Esophagus (tissue), 2 donors: ENCODE measurements around the gene LRRC10B. TPM values are rescaled to one million over a fixed set of nuclear protein-coding genes. Genes with fewer than 3 reads are reported as not detected.
"Not testable (repeated sequence)": the region's sequence is repeated elsewhere in the genome, so short reads cannot be mapped to it uniquely, and the experiment has no call there.

Experiments
- H3K27ac ChIP-seq, 2 donors: one replicate each; pipeline ENCODE4 v1.5.1; 2013; ENCODE audit warnings: low read depth in 2 of 2, mild to moderate bottlenecking in 2 of 2, inconsistent platforms in 1 of 2, low read length in 1 of 2, moderate library complexity in 1 of 2
- H3K27me3 ChIP-seq, 2 donors: one replicate each; pipeline ENCODE4 v1.6.1; 2013; ENCODE audit warnings: low read length in 2 of 2, control low read depth in 1 of 2, mild to moderate bottlenecking in 1 of 2; ENCODE audit not compliant: insufficient read depth in 2 of 2, control insufficient read depth in 1 of 2
- H3K36me3 ChIP-seq, 2 donors: one replicate each; pipeline ENCODE4 v1.6.1; 2013; ENCODE audit warnings: low read length in 1 of 2; ENCODE audit not compliant: control insufficient read depth in 2 of 2, insufficient read depth in 2 of 2
- H3K4me1 ChIP-seq, 2 donors: one replicate each; pipeline ENCODE4 v1.6.1; 2013; ENCODE audit warnings: low read length in 1 of 2; ENCODE audit not compliant: control insufficient read depth in 2 of 2, insufficient read depth in 2 of 2
- H3K4me3 ChIP-seq, 2 donors: one replicate each; pipeline ENCODE4 v1.5.1; 2013; ENCODE audit warnings: low read length in 2 of 2, mild to moderate bottlenecking in 2 of 2, low read depth in 1 of 2, moderate library complexity in 1 of 2
- H3K9me3 ChIP-seq, 2 donors: one replicate each; pipeline ENCODE4 v1.6.1; 2013; ENCODE audit warnings: mild to moderate bottlenecking in 2 of 2, low read depth in 1 of 2, low read length in 1 of 2, moderate library complexity in 1 of 2; ENCODE audit not compliant: control insufficient read depth in 2 of 2, insufficient read depth in 1 of 2
- WGBS, 2 donors: extraction: QIAGEN DNeasy Blood & Tissue Kit; methylation state at CpG; one replicate each; pipeline ENCODE4 v1.1.7; 2013; 5-methylcytosine and 5-hydroxymethylcytosine counted together
- polyA plus RNA-seq, 2 donors: library from polyadenylated mRNA; stranded (reverse); fragments of 200-250 nt; gene quantifications; one replicate each; pipeline ENCODE4 v1.2.3, GENCODE V29; 2013
- donor health status: healthy with polysubstance abuse.
- donor health status: Bipolar disorder and iron deficiency.

LRRC10B gene
- polyA plus RNA-seq, 2 donors: 0.04 to 0.19 TPM

DNA sequence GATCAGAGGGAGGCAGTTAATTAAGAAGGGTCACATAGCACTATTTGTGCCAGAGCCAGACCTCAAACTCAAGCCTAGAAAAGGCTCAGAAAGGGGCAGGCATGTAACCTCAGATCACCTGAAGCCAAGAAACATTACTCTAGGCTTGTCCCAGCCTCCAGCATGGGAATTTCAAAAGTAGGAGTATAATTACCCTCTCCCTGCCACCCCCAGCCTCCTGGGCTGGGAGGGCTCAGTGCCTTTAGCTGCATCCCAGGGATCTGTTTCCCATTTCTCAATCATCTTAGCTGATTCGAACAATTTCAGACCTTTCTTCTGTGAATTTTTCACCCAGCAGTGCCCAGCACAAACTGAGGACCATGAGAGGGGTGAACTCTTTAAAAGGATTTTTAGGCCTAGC is 33.1 kb upstream of the LRRC10B start:
- H3K27me3 ChIP-seq: no peaks in the 10 kb centered on the region
- H3K4me3 ChIP-seq: no peak overlapping the region
- H3K9me3 ChIP-seq: no peaks in the 10 kb centered on the region
- H3K36me3 ChIP-seq: peaks cover 0 to 3% of the 10 kb centered on the region in 2 donors
- 94 to 96% methylated on average over 1 of the region's 1 CpG for WGBS, 2 donors
- H3K4me1 ChIP-seq: peaks cover 0 to 5% of the 10 kb centered on the region in 2 donors
- no peak overlapping the region for H3K27ac ChIP-seq

DNA sequence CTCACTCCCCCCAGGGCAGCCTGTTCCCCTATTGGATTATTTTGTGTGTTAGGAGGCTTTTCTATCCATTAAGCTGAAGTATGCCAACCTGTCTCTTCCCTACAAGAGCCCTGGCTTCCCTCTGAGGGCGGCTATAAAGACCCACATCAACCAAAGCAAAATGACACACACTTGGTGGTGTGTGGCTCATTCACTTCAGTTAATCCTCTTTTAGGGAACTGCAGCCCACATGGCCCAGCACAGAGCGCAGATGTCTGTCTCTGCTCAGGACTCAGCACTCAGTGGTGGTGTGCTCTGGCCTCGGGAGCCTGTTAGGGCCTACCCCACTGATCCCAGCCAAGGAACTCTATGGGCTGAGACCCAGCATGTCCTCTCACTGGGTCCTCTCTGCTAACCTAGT is 32.2 kb upstream of the LRRC10B start:
- Histone ChIP-seq H3K9me3 (no peaks in the 10 kb centered on the region), H3K36me3 (no peaks in the 10 kb centered on the region), H3K4me3 (no peak overlapping the region), H3K27ac (no peak overlapping the region), H3K4me1 (peaks cover 0 to 5% of the 10 kb centered on the region in 2 donors), H3K27me3 (no peaks in the 10 kb centered on the region)
- WGBS, 2 donors: 87 to 92% methylated on average over 3 of the region's 3 CpGs

DNA sequence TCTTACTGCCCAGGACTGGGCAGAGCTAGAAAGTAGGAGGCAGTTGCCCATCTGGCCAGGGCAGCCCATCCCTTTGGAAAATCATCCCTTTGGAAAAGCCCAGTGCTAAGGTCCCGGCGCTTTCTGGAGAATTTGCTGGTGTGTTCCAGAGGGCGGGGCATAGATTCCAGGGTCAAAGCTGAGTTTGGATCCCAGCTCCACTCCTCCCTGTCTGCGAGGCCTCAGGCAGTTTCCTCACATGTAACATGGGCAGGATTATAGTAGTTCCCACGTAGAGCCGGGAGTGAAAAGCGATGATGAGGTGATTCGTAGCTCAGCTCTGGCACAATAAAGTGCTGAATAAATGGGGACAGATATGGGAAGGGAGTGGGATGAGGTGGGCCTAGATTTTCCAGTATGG is 31.4 kb upstream of the LRRC10B start:
- Histone ChIP-seq H3K27me3 (no peaks in the 10 kb centered on the region), H3K27ac (no peak overlapping the region), H3K4me3 (no peak overlapping the region), H3K36me3 (no peaks in the 10 kb centered on the region), H3K4me1 (peaks cover 0 to 5% of the 10 kb centered on the region in 2 donors), H3K9me3 (no peaks in the 10 kb centered on the region)
- 36 to 39% methylated on average over 8 of the region's 8 CpGs for WGBS, 2 donors

DNA sequence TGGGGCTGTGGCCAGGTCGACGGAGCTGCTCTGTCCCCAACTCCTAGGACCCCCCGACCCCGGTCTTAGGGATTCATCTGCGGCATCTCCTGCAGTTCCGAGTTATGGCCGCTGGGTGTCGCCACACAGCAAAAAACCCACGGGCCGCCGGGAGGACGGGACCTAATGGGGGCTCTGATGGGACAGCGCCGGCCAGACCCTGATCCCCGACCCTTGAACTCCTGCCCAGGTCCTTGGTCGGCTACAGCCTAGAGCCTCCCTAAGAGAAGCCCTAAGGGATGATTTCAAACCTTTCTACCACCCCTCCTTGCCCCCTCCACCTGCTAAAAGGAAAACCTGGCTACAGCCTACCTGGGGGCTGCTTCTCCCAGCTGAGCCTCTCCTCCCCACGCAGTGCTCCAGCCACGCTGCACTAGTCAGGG is 30.8 kb upstream of the LRRC10B start:
- WGBS, 2 donors: 3 to 4% methylated on average over 16 to 18 of the region's 18 CpGs
- no peak overlapping the region for H3K27ac ChIP-seq
- peaks cover 0 to 5% of the 10 kb centered on the region in 2 donors for H3K4me1 ChIP-seq
- H3K9me3 ChIP-seq: no peaks in the 10 kb centered on the region
- H3K36me3 ChIP-seq: no peaks in the 10 kb centered on the region
- H3K4me3 ChIP-seq: no peak overlapping the region
- no peaks in the 10 kb centered on the region for H3K27me3 ChIP-seq

DNA sequence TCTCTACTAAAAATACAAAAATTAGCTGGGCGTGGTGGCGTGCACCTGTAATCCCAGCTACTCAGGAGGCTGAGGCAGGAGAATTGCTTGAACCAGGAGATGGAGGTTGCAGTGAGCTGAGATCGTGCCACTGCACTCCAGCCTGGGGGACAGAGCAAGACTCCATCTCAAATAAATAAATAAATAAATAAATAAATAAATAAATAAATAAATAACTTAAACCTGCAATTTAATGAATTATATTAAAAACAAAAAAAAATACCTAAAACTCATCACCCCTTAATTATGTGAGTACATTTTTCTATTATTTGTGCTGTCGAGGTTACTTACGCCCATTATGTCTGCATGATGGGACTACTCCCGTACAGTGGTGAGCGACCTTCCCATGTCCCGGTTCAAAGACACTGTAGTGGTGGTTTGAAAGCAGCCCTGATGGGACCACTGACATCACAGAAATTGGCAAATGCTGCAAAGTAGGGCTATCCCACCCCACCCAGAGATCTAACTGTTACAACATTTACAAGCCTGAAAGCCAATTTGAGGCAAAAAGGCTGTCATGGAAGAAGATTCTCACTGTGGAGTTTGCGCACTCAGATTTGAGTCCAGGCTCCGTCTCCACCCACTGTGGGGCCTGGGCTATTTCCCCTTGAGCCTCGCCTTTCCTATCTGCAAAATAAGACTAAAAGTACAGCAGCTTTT is 29.0 kb upstream of the LRRC10B start:
- 90% methylated on average over 11 of the region's 11 CpGs for WGBS, 2 donors
- not testable (repeated sequence) for H3K4me3 ChIP-seq, H3K27me3 ChIP-seq, H3K9me3 ChIP-seq, H3K36me3 ChIP-seq, H3K27ac ChIP-seq, H3K4me1 ChIP-seq

DNA sequence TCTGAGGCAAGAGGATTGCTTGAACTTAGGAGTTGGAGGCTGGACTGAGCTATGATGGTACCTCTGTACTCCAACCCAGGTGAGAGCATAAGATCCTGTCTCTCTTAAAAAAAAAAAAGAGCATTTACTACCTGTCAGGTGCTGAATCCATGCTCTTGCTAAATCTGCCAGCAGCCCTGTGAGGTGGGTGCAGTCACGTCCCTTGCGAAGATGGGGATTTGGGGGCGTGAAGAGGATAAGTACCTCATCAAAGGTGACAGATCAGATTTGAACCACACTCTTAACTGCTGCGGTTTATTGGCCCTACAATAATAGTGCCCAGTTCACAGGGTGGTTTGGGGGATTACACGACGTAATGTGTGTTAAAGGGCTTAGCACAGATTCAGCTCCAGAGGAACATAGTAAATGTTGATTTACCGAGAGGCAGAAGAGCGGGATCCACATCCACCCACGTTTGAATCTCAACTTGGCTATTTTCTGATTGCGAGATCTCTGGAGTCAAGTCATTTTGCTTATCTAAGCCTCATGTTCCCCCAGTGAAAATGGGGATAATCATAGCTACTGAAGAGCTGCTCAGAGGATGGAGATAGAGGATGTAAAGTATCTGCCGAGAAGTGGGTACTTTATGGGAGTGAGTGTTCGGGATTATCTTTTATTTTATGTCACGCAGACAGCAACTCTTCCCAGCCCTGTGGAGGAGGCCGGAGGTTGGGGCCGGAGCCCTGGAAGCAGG is 28.1 kb upstream of the LRRC10B start:
- H3K4me1 ChIP-seq: peaks cover 0 to 5% of the 10 kb centered on the region in 2 donors
- no peaks in the 10 kb centered on the region for H3K36me3 ChIP-seq
- peaks cover 0 to 2% of the 10 kb centered on the region in 2 donors for H3K9me3 ChIP-seq
- H3K27ac ChIP-seq: no peak overlapping the region
- 83 to 84% methylated on average over 15 of the region's 15 CpGs for WGBS, 2 donors
- H3K27me3 ChIP-seq: no peaks in the 10 kb centered on the region
- H3K4me3 ChIP-seq: no peak overlapping the region

DNA sequence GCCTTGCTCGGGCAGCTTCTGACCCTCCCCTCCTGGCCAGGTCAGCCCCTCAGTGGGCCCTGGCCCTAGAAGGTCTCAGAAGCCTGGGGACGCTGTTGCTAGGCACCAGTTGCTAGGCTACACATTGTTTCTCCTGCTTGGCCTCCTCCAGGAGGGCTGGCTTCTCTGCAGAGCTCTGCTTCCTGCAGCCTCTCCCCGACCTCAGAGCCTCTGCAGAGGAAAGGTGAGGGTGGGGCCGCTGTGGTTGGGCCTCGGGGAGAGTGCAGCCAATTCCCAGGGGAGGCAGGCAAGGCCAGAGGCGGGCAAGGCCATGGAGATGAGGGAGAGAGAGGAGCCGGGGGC is 27.6 kb upstream of the LRRC10B start:
- no peaks in the 10 kb centered on the region for H3K27me3 ChIP-seq
- 30 to 33% methylated on average over 7 of the region's 7 CpGs for WGBS, 2 donors
- H3K4me3 ChIP-seq: no peak overlapping the region
- H3K36me3 ChIP-seq: no peaks in the 10 kb centered on the region
- peaks cover 0 to 2% of the 10 kb centered on the region in 2 donors for H3K9me3 ChIP-seq
- no peak overlapping the region for H3K27ac ChIP-seq
- peaks cover 0 to 5% of the 10 kb centered on the region in 2 donors for H3K4me1 ChIP-seq

DNA sequence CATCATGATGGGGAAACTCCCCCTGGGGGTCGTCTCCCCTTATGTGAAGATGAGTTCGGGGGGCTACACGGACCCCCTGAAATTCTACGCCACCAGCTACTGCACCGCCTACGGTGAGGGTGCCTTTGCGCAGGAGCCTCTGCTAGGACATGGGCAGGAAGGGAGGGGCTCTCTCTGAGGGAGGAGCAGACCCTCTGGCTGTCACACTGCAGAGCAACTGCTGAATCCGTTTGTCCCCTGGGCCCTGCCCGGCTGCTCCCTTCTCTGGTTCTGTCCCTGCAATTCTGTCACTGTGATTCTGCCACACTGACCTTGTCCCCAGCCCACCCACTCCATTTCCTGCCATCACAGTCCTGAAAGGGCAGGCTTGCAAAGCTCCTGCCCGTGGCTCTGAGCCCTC is 26.7 kb upstream of the LRRC10B start:
- 62 to 69% methylated on average over 10 of the region's 10 CpGs for WGBS, 2 donors
- Histone ChIP-seq H3K9me3 (peaks cover 0 to 2% of the 10 kb centered on the region in 2 donors), H3K27ac (no peak overlapping the region), H3K4me3 (no peak overlapping the region), H3K4me1 (peaks cover 0 to 5% of the 10 kb centered on the region in 2 donors), H3K27me3 (no peaks in the 10 kb centered on the region), H3K36me3 (no peaks in the 10 kb centered on the region)

DNA sequence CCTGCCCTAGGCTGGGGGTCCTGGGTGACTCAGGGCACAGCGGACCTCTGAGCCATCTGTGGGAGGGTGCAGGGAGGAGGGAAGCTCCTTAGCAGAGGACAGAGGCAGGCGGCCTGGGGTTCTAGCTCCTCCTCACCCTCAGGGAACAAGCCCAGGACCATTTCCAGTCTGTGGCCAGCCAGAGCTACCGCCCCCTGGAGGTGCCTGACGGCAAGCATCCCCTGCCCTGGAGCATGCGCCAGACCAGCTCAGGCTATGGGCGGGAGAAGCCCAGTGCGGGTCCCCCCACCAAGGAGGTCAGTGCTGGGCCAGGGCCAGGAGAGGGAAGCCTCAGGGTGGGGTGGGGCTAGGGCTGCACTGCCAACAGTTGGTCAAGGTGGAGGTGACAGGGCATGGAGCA is 26.0 kb upstream of the LRRC10B start:
- H3K27ac ChIP-seq: no peak overlapping the region
- peaks cover 0 to 3% of the 10 kb centered on the region in 2 donors for H3K4me1 ChIP-seq
- no peaks in the 10 kb centered on the region for H3K36me3 ChIP-seq
- H3K4me3 ChIP-seq: no peak overlapping the region
- H3K27me3 ChIP-seq: no peaks in the 10 kb centered on the region
- H3K9me3 ChIP-seq: peaks cover 0 to 2% of the 10 kb centered on the region in 2 donors
- 41 to 42% methylated on average over 7 of the region's 7 CpGs for WGBS, 2 donors

DNA sequence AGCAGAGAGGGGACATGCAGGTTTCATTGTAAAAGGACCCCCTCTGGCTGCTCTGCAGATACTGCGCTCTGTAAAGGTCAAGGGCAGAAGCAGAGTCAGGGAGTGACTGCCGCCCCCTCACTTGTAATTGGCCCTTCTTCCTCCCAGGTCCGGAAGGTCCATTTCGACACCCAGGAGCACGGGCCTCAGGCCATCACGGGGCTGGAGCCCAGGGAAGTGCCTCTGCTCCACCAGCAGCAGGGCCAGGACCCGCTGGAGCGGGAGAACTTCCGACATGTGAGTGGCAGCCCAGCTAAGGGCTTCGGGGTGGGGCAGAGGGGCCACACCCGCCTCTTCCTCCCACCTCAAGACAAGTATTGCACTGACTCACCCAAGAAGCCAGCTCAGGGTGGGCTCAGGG is 24.0 kb upstream of the LRRC10B start:
- H3K4me3 ChIP-seq: no peak overlapping the region
- 86% methylated on average over 11 of the region's 11 CpGs for WGBS, 2 donors
- H3K27ac ChIP-seq: no peak overlapping the region
- H3K36me3 ChIP-seq: no peaks in the 10 kb centered on the region
- H3K27me3 ChIP-seq: no peaks in the 10 kb centered on the region
- H3K9me3 ChIP-seq: peaks cover 0 to 2% of the 10 kb centered on the region in 2 donors
- peaks cover 7 to 8% of the 10 kb centered on the region in 2 donors for H3K4me1 ChIP-seq
